ENCODE data around the gene NDUFV3. TPM values are rescaled to one million over a fixed set of nuclear protein-coding genes. Genes with fewer than 3 reads are reported as not detected.
"Not testable (repeated sequence)": the region's sequence is repeated elsewhere in the genome, so short reads cannot be mapped to it uniquely, and the experiment has no call there.

NDUFV3 gene
- total RNA-seq, 1 donor from 2014 or later = 41.3 TPM

GRCh38 chr21:42847051-42847707 is 45.9 kb upstream of the NDUFV3 start:
- Mint-ChIP-seq H3K27ac (ENCODE audit: unreplicated experiment) (no peak overlapping the region), H3K4me1 (ENCODE audit: unreplicated experiment) (peaks cover 6% of the 10 kb centered on the region), H3K36me3 (ENCODE audit: unreplicated experiment) (peaks cover 21% of the 10 kb centered on the region), H3K4me3 (ENCODE audit: unreplicated experiment) (no peak overlapping the region), H3K27me3 (ENCODE audit: unreplicated experiment) (no peaks in the 10 kb centered on the region), H3K9me3 (ENCODE audit: unreplicated experiment) (no peaks in the 10 kb centered on the region)
- DNase-seq (ENCODE audit: extremely low spot score, unreplicated experiment) = no peak
- TF ChIP-seq, protein P1, sequence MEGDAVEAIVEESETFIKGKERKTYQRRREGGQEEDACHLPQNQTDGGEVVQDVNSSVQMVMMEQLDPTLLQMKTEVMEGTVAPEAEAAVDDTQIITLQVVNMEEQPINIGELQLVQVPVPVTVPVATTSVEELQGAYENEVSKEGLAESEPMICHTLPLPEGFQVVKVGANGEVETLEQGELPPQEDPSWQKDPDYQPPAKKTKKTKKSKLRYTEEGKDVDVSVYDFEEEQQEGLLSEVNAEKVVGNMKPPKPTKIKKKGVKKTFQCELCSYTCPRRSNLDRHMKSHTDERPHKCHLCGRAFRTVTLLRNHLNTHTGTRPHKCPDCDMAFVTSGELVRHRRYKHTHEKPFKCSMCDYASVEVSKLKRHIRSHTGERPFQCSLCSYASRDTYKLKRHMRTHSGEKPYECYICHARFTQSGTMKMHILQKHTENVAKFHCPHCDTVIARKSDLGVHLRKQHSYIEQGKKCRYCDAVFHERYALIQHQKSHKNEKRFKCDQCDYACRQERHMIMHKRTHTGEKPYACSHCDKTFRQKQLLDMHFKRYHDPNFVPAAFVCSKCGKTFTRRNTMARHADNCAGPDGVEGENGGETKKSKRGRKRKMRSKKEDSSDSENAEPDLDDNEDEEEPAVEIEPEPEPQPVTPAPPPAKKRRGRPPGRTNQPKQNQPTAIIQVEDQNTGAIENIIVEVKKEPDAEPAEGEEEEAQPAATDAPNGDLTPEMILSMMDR (IDR thresholded peaks at IDR 0.05) = no peak

- Mint-ChIP-seq H3K4me3 (ENCODE audit: unreplicated experiment) (no peak overlapping the region), H3K27me3 (ENCODE audit: unreplicated experiment) (no peaks in the 10 kb centered on the region), H3K36me3 (ENCODE audit: unreplicated experiment) (peaks cover 20% of the 10 kb centered on the region), H3K27ac (ENCODE audit: unreplicated experiment) (no peak overlapping the region), H3K9me3 (ENCODE audit: unreplicated experiment) (no peaks in the 10 kb centered on the region), H3K4me1 (ENCODE audit: unreplicated experiment) (peaks cover 6% of the 10 kb centered on the region)
- no peak for DNase-seq (ENCODE audit: extremely low spot score, unreplicated experiment)
- TF ChIP-seq, protein P1 (IDR thresholded peaks at IDR 0.05) = no peak
Observed at GRCh38 chr21:42847726-42848125, 45.4 kb upstream of the NDUFV3 start.

- DNase-seq (ENCODE audit: extremely low spot score, unreplicated experiment); H3K4me3 Mint-ChIP-seq (ENCODE audit: unreplicated experiment); H3K27me3 Mint-ChIP-seq (ENCODE audit: unreplicated experiment); H3K4me1 Mint-ChIP-seq (ENCODE audit: unreplicated experiment); H3K27ac Mint-ChIP-seq (ENCODE audit: unreplicated experiment); H3K9me3 Mint-ChIP-seq (ENCODE audit: unreplicated experiment): not testable (repeated sequence)
- H3K36me3 Mint-ChIP-seq (ENCODE audit: unreplicated experiment) = peaks cover 22% of the 10 kb centered on the region
Observed at GRCh38 chr21:42848144-42848931, 44.8 kb upstream of the NDUFV3 start.

- Mint-ChIP-seq H3K4me3 (ENCODE audit: unreplicated experiment) (no peak overlapping the region), H3K27me3 (ENCODE audit: unreplicated experiment) (no peaks in the 10 kb centered on the region), H3K27ac (ENCODE audit: unreplicated experiment) (no peak overlapping the region), H3K9me3 (ENCODE audit: unreplicated experiment) (no peaks in the 10 kb centered on the region), H3K36me3 (ENCODE audit: unreplicated experiment) (peaks cover 24% of the 10 kb centered on the region), H3K4me1 (ENCODE audit: unreplicated experiment) (peaks cover 6% of the 10 kb centered on the region)
- DNase-seq (ENCODE audit: extremely low spot score, unreplicated experiment) = no peak
- TF ChIP-seq, protein P1 (IDR thresholded peaks at IDR 0.05) = no peak
Observed at GRCh38 chr21:42848932-42849758, 44.0 kb upstream of the NDUFV3 start.

DNA sequence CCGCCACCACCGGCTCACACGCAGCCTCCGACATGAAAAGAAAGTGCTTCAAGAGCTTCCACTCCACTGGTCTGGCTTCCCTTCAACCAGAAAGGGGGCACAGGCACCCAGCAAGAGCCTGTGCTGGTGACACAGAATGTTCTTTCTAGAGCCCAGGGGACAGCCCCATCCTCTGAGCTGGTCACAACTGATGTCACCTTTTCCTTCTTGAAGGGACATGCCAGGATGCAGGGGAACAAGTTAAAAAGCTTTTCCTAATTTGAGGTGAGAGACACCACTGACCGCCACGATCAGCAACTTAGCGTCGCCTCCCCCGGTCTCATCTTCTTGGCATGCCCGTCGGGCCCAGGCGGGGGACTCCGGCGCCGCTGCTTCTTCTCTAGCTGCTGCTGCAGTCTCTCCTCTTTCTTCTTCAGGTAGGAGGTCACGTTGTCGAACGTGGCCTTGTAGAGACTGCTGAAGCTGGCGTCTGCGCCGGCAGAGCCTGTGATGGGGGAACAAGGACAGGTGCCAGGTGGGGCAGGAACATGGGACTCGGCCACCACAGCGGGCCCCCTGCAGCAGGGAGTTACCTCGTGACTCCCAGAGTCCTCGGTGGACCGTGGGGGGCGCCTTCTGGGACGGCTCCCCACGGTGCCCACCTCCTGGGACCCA is 43.2 kb upstream of the NDUFV3 start:
- peaks cover 6% of the 10 kb centered on the region for H3K4me1 Mint-ChIP-seq (ENCODE audit: unreplicated experiment)
- no peak overlapping the region for H3K27ac Mint-ChIP-seq (ENCODE audit: unreplicated experiment)
- H3K9me3 Mint-ChIP-seq (ENCODE audit: unreplicated experiment) = no peaks in the 10 kb centered on the region
- TF ChIP-seq, protein P1 (IDR thresholded peaks at IDR 0.05) = no peak
- peaks cover 27% of the 10 kb centered on the region for H3K36me3 Mint-ChIP-seq (ENCODE audit: unreplicated experiment)
- DNase-seq (ENCODE audit: extremely low spot score, unreplicated experiment) = no peak
- H3K27me3 Mint-ChIP-seq (ENCODE audit: unreplicated experiment) = no peaks in the 10 kb centered on the region
- no peak overlapping the region for H3K4me3 Mint-ChIP-seq (ENCODE audit: unreplicated experiment)

Data from osteocyte (in vitro differentiated cells).